Cardiac muscle cell (in vitro differentiated cells and primary cell): ENCODE data around the gene NRAP. TPM values are rescaled to one million over a fixed set of nuclear protein-coding genes. Genes with fewer than 3 reads are reported as not detected.

Experiments
- DNase-seq, 2 donors: peaks; one replicate each; pipeline versions ENCODE4 v3.0.0 to v3.0.0-alpha.2; 2010 to 2017; ENCODE audit warnings: low read depth in 1 of 2, low spot score in 1 of 2
- H3K27ac ChIP-seq: fragments of 200-600 bp; sonication (generic); 2 replicates; pipeline ENCODE4 v1.5.1; 2016
- H3K27me3 ChIP-seq: fragments of 200-600 bp; sonication (generic); 2 replicates; pipeline ENCODE4 v1.6.0; 2016; ENCODE audit warnings: control low read depth
- H3K36me3 ChIP-seq: fragments of 200-600 bp; sonication (generic); 2 replicates; pipeline ENCODE4 v1.5.1; 2016; ENCODE audit warnings: control low read depth
- H3K4me1 ChIP-seq: fragments of 200-600 bp; sonication (generic); 2 replicates; pipeline ENCODE4 v1.8.1; 2017; ENCODE audit warnings: low read depth, mild to moderate bottlenecking, mixed run types
- H3K4me3 ChIP-seq: fragments of 200-600 bp; sonication (generic); 2 replicates; pipeline ENCODE4 v1.5.1; 2016; ENCODE audit warnings: mild to moderate bottlenecking
- H3K9me3 ChIP-seq: fragments of 200-600 bp; sonication (generic); 2 replicates; pipeline ENCODE4 v1.5.1; 2017; ENCODE audit warnings: low read depth, mild to moderate bottlenecking, control low read depth
- CTCF ChIP-seq: IDR thresholded peaks from 2 replicates; pipeline ENCODE4 v1.5.1; 2012; ENCODE audit warnings: low read depth, mild to moderate bottlenecking, low read length
- polyA plus RNA-seq: library from polyadenylated mRNA; unstranded; fragments of >200 nt; fragmentation: Nextera tagmentation; extraction: Ambion mirVana; gene quantifications from 2 replicates; pipeline ENCODE4 v1.2.1, GENCODE V29; 2016
- total RNA-seq: library from RNA; depleted of rRNA; stranded (reverse); fragments of >200 nt; gene quantifications from 2 replicates; pipeline ENCODE4 v1.2.3, GENCODE V29; 2016

NRAP gene
- total and polyA plus RNA-seq, 2 experiments from 2014 or later: 0.11 to 0.12 TPM

GRCh38 chr10:113691381-113691780 is 27.5 kb upstream of the NRAP start:
- Histone ChIP-seq H3K36me3 (no peaks in the 10 kb centered on the region), H3K27me3 (no peaks in the 10 kb centered on the region), H3K4me3 (no peak overlapping the region), H3K9me3 (no peaks in the 10 kb centered on the region), H3K4me1 (no peaks in the 10 kb centered on the region), H3K27ac (no peak overlapping the region)
- DNase-seq: no peak
- TF ChIP-seq CTCF: no peak

GRCh38 chr10:113690749-113691148 is 26.9 kb upstream of the NRAP start:
- Histone ChIP-seq H3K27ac (no peak overlapping the region), H3K27me3 (no peaks in the 10 kb centered on the region), H3K4me1 (no peaks in the 10 kb centered on the region), H3K4me3 (no peak overlapping the region), H3K36me3 (no peaks in the 10 kb centered on the region), H3K9me3 (no peaks in the 10 kb centered on the region)
- no peak for TF ChIP-seq CTCF
- no peak for DNase-seq

- H3K4me3 ChIP-seq: no peak overlapping the region
- TF ChIP-seq CTCF: no peak
- no peaks in the 10 kb centered on the region for H3K36me3 ChIP-seq
- no peak overlapping the region for H3K27ac ChIP-seq
- H3K4me1 ChIP-seq: no peaks in the 10 kb centered on the region
- no peaks in the 10 kb centered on the region for H3K9me3 ChIP-seq
- no peak for DNase-seq
- no peaks in the 10 kb centered on the region for H3K27me3 ChIP-seq
These were observed 25.7 kb upstream of the NRAP start for GRCh38 chr10:113689574-113689973.

- Histone ChIP-seq H3K27ac (no peak overlapping the region), H3K9me3 (no peaks in the 10 kb centered on the region), H3K4me1 (no peaks in the 10 kb centered on the region), H3K27me3 (no peaks in the 10 kb centered on the region), H3K4me3 (no peak overlapping the region), H3K36me3 (no peaks in the 10 kb centered on the region)
- no peak for DNase-seq
- no peak for TF ChIP-seq CTCF
These were observed 25.2 kb upstream of the NRAP start for GRCh38 chr10:113689057-113689456.

GRCh38 chr10:113687037-113687436 is 23.2 kb upstream of the NRAP start:
- H3K9me3 ChIP-seq: no peaks in the 10 kb centered on the region
- no peaks in the 10 kb centered on the region for H3K4me1 ChIP-seq
- TF ChIP-seq CTCF: no peak

GRCh38 chr10:113686028-113686427 is 22.2 kb upstream of the NRAP start:
- Histone ChIP-seq H3K4me1 (no peaks in the 10 kb centered on the region), H3K27ac (no peak overlapping the region), H3K4me3 (no peak overlapping the region), H3K27me3 (no peaks in the 10 kb centered on the region), H3K36me3 (no peaks in the 10 kb centered on the region), H3K9me3 (no peaks in the 10 kb centered on the region)
- TF ChIP-seq CTCF: no peak
- DNase-seq: no peak

More at GRCh38 chr10:113687037-113687436, 23.2 kb upstream of the NRAP start:
- DNase-seq: no peak
- Histone ChIP-seq H3K27me3 (no peaks in the 10 kb centered on the region), H3K36me3 (no peaks in the 10 kb centered on the region), H3K27ac (no peak overlapping the region), H3K4me3 (no peak overlapping the region)
